ENCODE measurements around the gene SLC35A3.

Gene SLC35A3

GRCh38 chr1:99944192-99944591, 25.6 kb upstream of the SLC35A3 start:
- H3K4me2 ChIP-seq (ENCODE audit: low read depth, low read length, poor library complexity, severe bottlenecking): no peak overlapping the region
- H3K9ac ChIP-seq (ENCODE audit: low read depth, low read length, poor library complexity, severe bottlenecking): no peak overlapping the region
- H3K9me3 ChIP-seq (ENCODE audit: insufficient read depth, low read depth, low read length): no peaks in the 10 kb centered on the region
- TF ChIP-seq EZH2phosphoT487 (IDR thresholded peaks at IDR 0.05; ENCODE audit: borderline replicate concordance) (no peak), CTCF (conservative IDR thresholded peaks at IDR 0.05; ENCODE audit: low read length) (no peak)
- peaks cover 3% of the 10 kb centered on the region for H3K4me1 ChIP-seq (ENCODE audit: insufficient read depth, low read length, poor library complexity, severe bottlenecking)
- no peaks in the 10 kb centered on the region for H4K20me1 ChIP-seq (ENCODE audit: insufficient read depth, low read length, poor library complexity, severe bottlenecking)
- no peaks in the 10 kb centered on the region for H3K79me2 ChIP-seq (ENCODE audit: insufficient read depth, low read length)
- no peak overlapping the region for H3K4me3 ChIP-seq (ENCODE audit: low read length, poor library complexity, severe bottlenecking)
- no peaks in the 10 kb centered on the region for H3K36me3 ChIP-seq (ENCODE audit: insufficient read depth, low read length)
- H3K27me3 ChIP-seq (ENCODE audit: insufficient read depth, low read length, poor library complexity, severe bottlenecking): no peaks in the 10 kb centered on the region
- no peak overlapping the region for H2AFZ ChIP-seq (ENCODE audit: low read length)
- H3F3A ChIP-seq (ENCODE audit: low read depth): no peaks in the 10 kb centered on the region
- H3K9me2 ChIP-seq (replicated peaks; ENCODE audit: low read depth, low read length): no peaks in the 10 kb centered on the region

GRCh38 chr1:99945174-99945573, 24.6 kb upstream of the SLC35A3 start:
- Histone ChIP-seq H3K27me3 (ENCODE audit: insufficient read depth, low read length, poor library complexity, severe bottlenecking) (no peaks in the 10 kb centered on the region), H3K4me1 (ENCODE audit: insufficient read depth, low read length, poor library complexity, severe bottlenecking) (peaks cover 3% of the 10 kb centered on the region)

GRCh38 chr1:99950486-99950885, 19.3 kb upstream of the SLC35A3 start:
- Histone ChIP-seq H3K4me3 (ENCODE audit: low read length, poor library complexity, severe bottlenecking) (no peak overlapping the region), H3K27me3 (ENCODE audit: insufficient read depth, low read length, poor library complexity, severe bottlenecking) (no peaks in the 10 kb centered on the region), H2AFZ (ENCODE audit: low read length) (peak overlapping the region; percentile 35; the same call in 1 of the 2 replicates), H3K36me3 (ENCODE audit: insufficient read depth, low read length) (no peaks in the 10 kb centered on the region), H3K4me1 (ENCODE audit: insufficient read depth, low read length, poor library complexity, severe bottlenecking) (no peaks in the 10 kb centered on the region), H4K20me1 (ENCODE audit: insufficient read depth, low read length, poor library complexity, severe bottlenecking) (no peaks in the 10 kb centered on the region), H3K9me3 (ENCODE audit: insufficient read depth, low read depth, low read length) (no peaks in the 10 kb centered on the region), H3K4me2 (ENCODE audit: low read depth, low read length, poor library complexity, severe bottlenecking) (no peak overlapping the region), H3K9me2 (replicated peaks; ENCODE audit: low read depth, low read length) (no peaks in the 10 kb centered on the region), H3K9ac (ENCODE audit: low read depth, low read length, poor library complexity, severe bottlenecking) (no peak overlapping the region), H3F3A (ENCODE audit: low read depth) (no peaks in the 10 kb centered on the region), H3K79me2 (ENCODE audit: insufficient read depth, low read length) (no peaks in the 10 kb centered on the region)
- TF ChIP-seq EZH2phosphoT487 (IDR thresholded peaks at IDR 0.05; ENCODE audit: borderline replicate concordance): no peak
- no peak for TF ChIP-seq CTCF (conservative IDR thresholded peaks at IDR 0.05; ENCODE audit: low read length)

More at GRCh38 chr1:99945174-99945573, 24.6 kb upstream of the SLC35A3 start:
- Histone ChIP-seq H2AFZ (ENCODE audit: low read length) (no peak overlapping the region), H4K20me1 (ENCODE audit: insufficient read depth, low read length, poor library complexity, severe bottlenecking) (no peaks in the 10 kb centered on the region), H3K4me2 (ENCODE audit: low read depth, low read length, poor library complexity, severe bottlenecking) (no peak overlapping the region), H3K9me3 (ENCODE audit: insufficient read depth, low read depth, low read length) (no peaks in the 10 kb centered on the region), H3F3A (ENCODE audit: low read depth) (no peaks in the 10 kb centered on the region), H3K36me3 (ENCODE audit: insufficient read depth, low read length) (no peaks in the 10 kb centered on the region), H3K9ac (ENCODE audit: low read depth, low read length, poor library complexity, severe bottlenecking) (no peak overlapping the region), H3K79me2 (ENCODE audit: insufficient read depth, low read length) (no peaks in the 10 kb centered on the region), H3K9me2 (replicated peaks; ENCODE audit: low read depth, low read length) (no peaks in the 10 kb centered on the region), H3K4me3 (ENCODE audit: low read length, poor library complexity, severe bottlenecking) (no peak overlapping the region)
- TF ChIP-seq EZH2phosphoT487 (IDR thresholded peaks at IDR 0.05; ENCODE audit: borderline replicate concordance) (no peak), CTCF (conservative IDR thresholded peaks at IDR 0.05; ENCODE audit: low read length) (no peak)
